ENCODE data around the gene ATP10D.

DNA sequence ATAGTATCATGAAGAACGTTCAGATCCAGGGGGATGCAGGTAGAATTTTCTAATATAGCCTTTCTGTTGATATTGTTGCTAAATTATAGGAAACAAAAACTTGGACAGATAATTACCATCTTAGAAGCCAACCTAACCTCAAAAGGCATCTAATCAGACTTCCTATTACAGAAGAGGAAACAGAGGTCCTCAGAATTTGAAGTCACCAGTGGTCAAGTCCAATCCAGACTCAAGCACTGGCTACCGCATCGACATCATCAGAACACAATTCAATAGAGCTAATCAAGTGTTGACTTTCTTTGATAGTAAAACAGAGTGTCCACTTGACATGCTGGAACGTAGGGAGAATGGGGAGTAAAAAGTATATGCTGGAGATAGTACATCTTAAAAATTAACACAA is 10.3 kb upstream of the ATP10D start:
- TF ChIP-seq ATF3 (IDR thresholded peaks at IDR 0.05), result no peak
- no peak for TF ChIP-seq YY1 (IDR thresholded peaks at IDR 0.05; ENCODE audit: extremely low read depth, insufficient replicate concordance, low read depth, low read length)
- TF ChIP-seq POLR2A (IDR thresholded peaks at IDR 0.05; ENCODE audit: borderline replicate concordance, extremely low read depth, insufficient read depth, insufficient read length), result no peak
- no peak for TF ChIP-seq EZH2 (IDR thresholded peaks at IDR 0.05)
- no peak for TF ChIP-seq CTCF (IDR thresholded peaks at IDR 0.05 in 2 of 3, conservative IDR thresholded peaks at IDR 0.05 in 1 of 3; ENCODE audit: borderline replicate concordance in 1 of 3, insufficient read depth in 1 of 3, low read depth in 2 of 3, low read length in 2 of 3)
- TF ChIP-seq REST (IDR thresholded peaks at IDR 0.05; ENCODE audit: low read depth), result no peak
- no peak for TF ChIP-seq ZNF274 (IDR thresholded peaks at IDR 0.05; ENCODE audit: low read depth, low read length)
- no peak for TF ChIP-seq FOSL1 (IDR thresholded peaks at IDR 0.05; ENCODE audit: low read depth)
- no peak for TF ChIP-seq POLR2AphosphoS5 (IDR thresholded peaks at IDR 0.05; ENCODE audit: low read depth, low read length)
- no peak for TF ChIP-seq SIN3A (IDR thresholded peaks at IDR 0.05; ENCODE audit: low read depth)
- TF ChIP-seq SRF (IDR thresholded peaks at IDR 0.05; ENCODE audit: low read depth), result no peak
- TF ChIP-seq RAD21 (IDR thresholded peaks at IDR 0.05; ENCODE audit: low read depth), result no peak
- TF ChIP-seq MAX (IDR thresholded peaks at IDR 0.05), result no peak
- TF ChIP-seq CEBPB (IDR thresholded peaks at IDR 0.05; ENCODE audit: low read depth), result no peak

Data from HCT116 (cell line).